ENCODE measurements around the gene UEVLD.

DNA sequence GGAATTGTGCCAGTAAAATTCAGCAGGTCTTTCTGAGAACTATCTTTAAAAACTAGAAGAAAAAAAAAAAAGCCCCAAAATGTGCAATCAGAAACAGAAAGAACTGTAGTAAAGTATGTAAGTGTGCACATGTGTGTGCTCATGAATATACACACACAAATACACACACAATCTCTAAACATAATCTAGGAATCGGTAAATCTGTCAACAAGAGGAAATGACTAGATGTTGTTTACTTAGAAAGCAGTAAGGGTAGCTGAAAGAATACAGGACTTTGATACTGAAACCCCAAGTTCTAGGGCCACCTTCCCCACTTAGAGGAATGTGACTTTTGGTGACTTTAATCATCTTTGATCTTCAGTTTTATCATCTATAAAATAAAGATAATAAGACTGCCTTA, 13.2 kb downstream of the UEVLD start:
- TF ChIP-seq, protein P1, sequence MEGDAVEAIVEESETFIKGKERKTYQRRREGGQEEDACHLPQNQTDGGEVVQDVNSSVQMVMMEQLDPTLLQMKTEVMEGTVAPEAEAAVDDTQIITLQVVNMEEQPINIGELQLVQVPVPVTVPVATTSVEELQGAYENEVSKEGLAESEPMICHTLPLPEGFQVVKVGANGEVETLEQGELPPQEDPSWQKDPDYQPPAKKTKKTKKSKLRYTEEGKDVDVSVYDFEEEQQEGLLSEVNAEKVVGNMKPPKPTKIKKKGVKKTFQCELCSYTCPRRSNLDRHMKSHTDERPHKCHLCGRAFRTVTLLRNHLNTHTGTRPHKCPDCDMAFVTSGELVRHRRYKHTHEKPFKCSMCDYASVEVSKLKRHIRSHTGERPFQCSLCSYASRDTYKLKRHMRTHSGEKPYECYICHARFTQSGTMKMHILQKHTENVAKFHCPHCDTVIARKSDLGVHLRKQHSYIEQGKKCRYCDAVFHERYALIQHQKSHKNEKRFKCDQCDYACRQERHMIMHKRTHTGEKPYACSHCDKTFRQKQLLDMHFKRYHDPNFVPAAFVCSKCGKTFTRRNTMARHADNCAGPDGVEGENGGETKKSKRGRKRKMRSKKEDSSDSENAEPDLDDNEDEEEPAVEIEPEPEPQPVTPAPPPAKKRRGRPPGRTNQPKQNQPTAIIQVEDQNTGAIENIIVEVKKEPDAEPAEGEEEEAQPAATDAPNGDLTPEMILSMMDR (conservative IDR thresholded peaks at IDR 0.05; ENCODE audit: low read length): no peak
- no peak for TF ChIP-seq EZH2phosphoT487 (IDR thresholded peaks at IDR 0.05; ENCODE audit: borderline replicate concordance)

Measured in Loucy (cell line).